LNCaP clone FGC (cell line): ENCODE data around the gene MEAF6.

Experiments used
- DNase-seq: peaks from one replicate; pipeline ENCODE4 v3.0.0-alpha.2; 2011; ENCODE audit warnings: low read depth
- H3K4me3 ChIP-seq: 2 replicates; pipeline ENCODE4 v1.5.1; 2011; ENCODE audit warnings: mild to moderate bottlenecking, low read depth, low read length, control low read depth
- CTCF ChIP-seq: IDR thresholded peaks from 2 replicates; pipeline ENCODE4 v1.5.1; 2012; ENCODE audit warnings: mild to moderate bottlenecking; ENCODE audit not compliant: control insufficient read depth, insufficient read depth; ENCODE audit errors: extremely low read depth

MEAF6 gene

GRCh38 chr1:37486680-37487618 is 27.6 kb downstream of the MEAF6 start:
- no peak for DNase-seq
- no peak overlapping the region for H3K4me3 ChIP-seq

GRCh38 chr1:37485902-37486679 is 28.5 kb downstream of the MEAF6 start:
- no peak for DNase-seq
- TF ChIP-seq CTCF: no peak
- no peak overlapping the region for H3K4me3 ChIP-seq

More at GRCh38 chr1:37486680-37487618, 27.6 kb downstream of the MEAF6 start:
- TF ChIP-seq CTCF: peak; percentile 76

GRCh38 chr1:37484325-37485051 is 30.1 kb downstream of the MEAF6 start:
- H3K4me3 ChIP-seq: peak overlapping the region; percentile 31; the same call in 1 of the 2 replicates
- peak; percentile 92 for DNase-seq
- no peak for TF ChIP-seq CTCF

- no peak for TF ChIP-seq CTCF
- H3K4me3 ChIP-seq: no peak overlapping the region
- no peak for DNase-seq
These were observed 30.8 kb downstream of the MEAF6 start for GRCh38 chr1:37483785-37484184.

GRCh38 chr1:37482796-37483744 is 31.5 kb downstream of the MEAF6 start:
- TF ChIP-seq CTCF: no peak
- no peak for DNase-seq
- H3K4me3 ChIP-seq: no peak overlapping the region
